Putamen (tissue), 1 donor: Measurements from ENCODE around the gene CCDC7.
A peak's percentile ranks its signal among the peaks of the same experiment; 100 is the strongest.
"Not testable (repeated sequence)": the region's sequence is repeated elsewhere in the genome, so short reads cannot be mapped to it uniquely, and the experiment has no call there.

ENCODE experiments used
- DNase-seq: peaks from one replicate; pipeline ENCODE4 v3.0.0-alpha.2; 2016; ENCODE audit warnings: low spot score

Gene CCDC7

GRCh38 chr10:32445740-32446535 is at the start of gene CCDC7:
TSS of gene CCDC7 (plus strand) at chr10:32446140. CDS start at chr10:32451643, 5,503 bp downstream.
- DNase-seq = peak; percentile 89

DNA sequence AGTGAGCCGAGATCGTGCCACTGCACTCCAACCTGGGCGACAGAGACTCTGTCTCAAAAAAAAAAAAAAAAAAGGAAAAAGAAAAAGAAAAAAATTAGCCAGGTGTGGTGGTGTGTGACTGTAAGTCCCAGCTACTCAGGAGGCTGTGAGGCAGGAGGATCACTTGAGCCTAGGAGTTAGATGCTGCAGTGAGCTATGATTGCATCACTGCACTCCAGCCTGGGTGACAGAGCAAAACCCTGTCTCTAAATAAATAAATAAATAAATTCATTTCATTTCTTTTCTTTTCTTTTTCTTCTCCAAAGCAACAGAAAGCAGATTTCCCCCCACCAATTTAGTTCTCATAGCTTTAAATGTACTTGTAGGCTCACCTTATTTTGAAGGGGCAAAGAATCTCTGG is 48.8 kb upstream of the CCDC7 start:
- not testable (repeated sequence) for DNase-seq

GRCh38 chr10:32399720-32400119 is 46.2 kb upstream of the CCDC7 start:
- DNase-seq = not testable (repeated sequence)

GRCh38 chr10:32400961-32401360 is 45.0 kb upstream of the CCDC7 start:
- DNase-seq = no peak

- DNase-seq = no peak
Observed at GRCh38 chr10:32402499-32402898, 43.4 kb upstream of the CCDC7 start.

DNA sequence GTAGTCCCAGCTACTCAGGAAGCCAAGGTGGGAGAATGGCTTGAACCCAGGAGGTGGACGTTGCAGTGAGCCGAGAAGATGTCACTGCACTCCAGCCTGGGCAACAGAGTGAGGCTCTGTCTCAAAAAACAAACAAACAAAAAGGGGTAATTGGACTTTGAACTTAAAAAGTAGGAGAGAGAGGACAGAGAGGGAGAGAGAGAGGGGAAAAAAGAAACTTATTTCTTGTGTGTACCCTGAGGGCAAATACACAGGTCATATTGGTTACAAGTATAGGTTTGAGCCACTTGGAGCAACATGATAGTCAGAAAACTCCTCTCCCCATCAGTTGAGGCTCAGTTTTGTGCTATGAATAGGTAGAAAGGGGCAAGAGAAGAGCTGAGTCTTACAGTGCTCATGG is 42.8 kb upstream of the CCDC7 start:
- no peak for DNase-seq

- no peak for DNase-seq
Observed at GRCh38 chr10:32408690-32409089, 37.2 kb upstream of the CCDC7 start.

DNA sequence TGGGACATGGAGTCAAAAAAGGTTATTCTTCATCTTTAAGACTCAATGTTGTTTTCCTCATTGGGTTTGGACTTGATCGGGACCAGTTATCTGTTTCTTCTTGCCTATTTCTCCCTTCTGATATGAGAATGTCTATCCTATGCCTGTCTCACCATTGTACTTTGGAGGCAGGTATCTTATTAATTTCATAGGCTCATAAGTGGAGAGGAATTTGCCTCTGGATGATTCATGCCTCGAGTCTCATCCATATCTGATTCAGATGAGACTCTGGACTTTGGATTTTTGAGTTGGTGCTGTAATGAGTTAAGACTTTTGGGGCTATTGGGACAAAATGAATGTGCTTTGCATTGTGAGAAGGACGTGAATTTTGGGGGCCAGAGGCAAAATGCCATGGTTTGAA is 36.2 kb upstream of the CCDC7 start:
- DNase-seq = no peak

- no peak for DNase-seq
Observed at GRCh38 chr10:32410569-32410968, 35.4 kb upstream of the CCDC7 start.

DNA sequence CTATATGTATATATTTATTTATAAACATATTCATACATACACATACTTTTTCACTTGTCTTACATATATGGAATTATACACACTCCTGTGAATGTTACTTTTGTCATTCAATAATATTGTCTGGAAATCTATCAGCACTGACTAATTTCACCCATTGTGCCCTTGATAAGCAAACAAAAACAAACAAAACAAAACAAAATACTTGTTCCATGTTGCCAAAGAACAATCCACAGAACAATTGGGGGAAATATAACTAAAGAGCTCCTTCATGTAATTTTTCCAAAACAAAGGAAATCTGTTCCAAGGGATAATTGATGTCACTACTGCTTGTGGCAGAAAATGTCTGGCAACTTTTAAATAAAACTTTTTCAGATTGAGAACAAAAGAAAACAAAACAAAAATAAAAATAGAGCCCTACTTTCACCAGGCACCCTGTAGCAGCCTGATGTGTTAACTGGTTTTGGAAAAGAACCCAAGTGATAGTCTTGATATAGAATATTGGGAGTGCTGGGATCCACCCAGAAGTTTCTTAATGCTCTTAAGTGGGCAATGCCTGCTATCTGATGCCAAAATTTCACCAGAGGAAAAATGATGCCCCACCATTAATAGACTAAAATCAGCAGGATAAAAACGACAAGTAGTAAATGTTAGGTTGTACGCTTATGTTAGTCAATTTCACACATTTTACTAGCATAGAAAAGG is 34.0 kb upstream of the CCDC7 start:
- DNase-seq = no peak

DNA sequence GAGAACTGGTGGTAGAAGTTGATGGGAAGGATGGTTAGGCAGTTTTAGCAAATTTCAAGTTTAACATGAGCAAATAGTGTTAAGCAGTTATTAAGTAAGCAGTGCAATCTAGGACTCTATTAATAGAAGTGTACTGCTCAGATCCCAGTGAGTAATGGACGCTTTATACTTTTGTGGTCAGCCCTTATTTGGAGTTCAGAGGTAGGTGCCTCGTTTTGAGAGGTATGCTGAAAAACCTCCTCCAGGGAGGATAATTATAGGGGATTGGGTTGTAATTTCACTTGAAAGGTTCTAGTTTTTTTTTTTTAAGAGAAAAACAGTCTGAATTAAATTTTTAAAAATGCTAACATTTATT is 33.5 kb upstream of the CCDC7 start:
- DNase-seq = no peak

DNA sequence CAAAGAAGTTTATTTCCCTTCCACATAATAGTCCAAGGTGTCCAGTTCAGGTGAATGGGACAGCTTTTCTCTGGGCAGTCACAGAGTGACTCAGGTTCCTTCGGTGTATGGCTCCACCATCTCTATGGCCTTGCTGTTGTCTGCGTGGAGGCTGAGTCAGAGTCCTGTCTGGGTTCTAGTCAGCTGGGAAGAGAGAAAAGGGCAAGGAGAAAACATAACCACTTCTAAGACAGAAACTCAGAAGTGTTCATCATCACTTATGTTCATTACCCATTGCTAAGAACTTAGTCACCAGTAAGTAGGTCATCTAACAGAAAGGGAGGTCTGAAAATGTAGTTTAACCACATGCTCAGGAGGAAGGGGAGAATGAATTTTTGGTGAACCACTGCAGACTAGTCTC is 32.4 kb upstream of the CCDC7 start:
- no peak for DNase-seq

- no peak for DNase-seq
Observed at GRCh38 chr10:32415361-32415760, 30.6 kb upstream of the CCDC7 start.

DNA sequence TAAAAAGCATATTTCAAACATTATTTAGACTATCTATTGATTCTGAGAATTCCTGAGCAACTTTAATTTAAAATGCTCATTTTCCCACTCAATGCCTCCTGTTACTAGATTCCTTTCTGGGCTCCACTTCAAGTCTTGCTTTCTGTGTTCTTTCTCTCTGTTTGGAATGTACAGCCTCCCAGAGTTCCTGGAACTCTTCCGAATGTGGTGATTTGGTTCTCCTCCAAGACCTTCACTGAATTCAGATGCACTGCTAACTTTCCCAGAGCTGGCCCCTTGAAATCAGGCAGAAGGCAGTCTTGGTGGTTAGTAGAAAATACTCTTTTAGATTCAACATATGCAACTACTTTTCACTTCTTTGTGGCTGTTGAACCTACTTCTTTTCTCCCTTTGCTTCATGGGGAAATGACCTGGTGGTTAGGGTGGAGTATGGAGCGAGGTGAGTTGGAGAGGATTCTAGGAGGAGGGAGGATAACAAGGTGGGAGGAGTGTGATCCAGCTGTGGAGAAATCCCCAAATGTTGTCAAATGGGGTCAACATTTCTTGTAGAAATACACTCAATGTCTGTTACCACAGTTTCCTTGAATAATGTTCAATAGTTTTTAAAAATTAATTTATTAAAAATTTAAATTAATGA is 27.9 kb upstream of the CCDC7 start:
- DNase-seq = peak; percentile 18

- DNase-seq = no peak
Observed at GRCh38 chr10:32418572-32418971, 27.4 kb upstream of the CCDC7 start.

GRCh38 chr10:32419615-32420014 is 26.3 kb upstream of the CCDC7 start:
- DNase-seq = no peak

GRCh38 chr10:32426186-32426585 is 19.8 kb upstream of the CCDC7 start:
- DNase-seq = no peak

DNA sequence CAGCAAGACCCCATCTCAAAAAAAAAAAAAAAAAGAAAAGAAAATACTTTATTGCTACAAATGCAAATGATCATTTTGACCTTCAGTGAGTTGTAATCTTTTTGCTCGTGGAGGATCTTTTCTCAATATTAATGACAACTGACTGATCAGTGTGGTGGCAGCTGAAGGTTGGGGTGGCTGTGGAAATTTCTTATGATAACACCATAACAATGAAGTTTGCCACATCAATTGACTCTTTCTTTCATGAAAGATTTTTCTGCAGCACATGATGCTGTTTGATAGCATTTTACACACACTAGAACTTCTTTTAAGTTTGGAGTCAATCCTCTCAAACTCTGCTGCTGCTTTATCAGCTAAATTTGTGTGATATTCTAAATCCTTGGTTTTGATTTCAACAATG is 12.4 kb upstream of the CCDC7 start:
- no peak for DNase-seq

DNA sequence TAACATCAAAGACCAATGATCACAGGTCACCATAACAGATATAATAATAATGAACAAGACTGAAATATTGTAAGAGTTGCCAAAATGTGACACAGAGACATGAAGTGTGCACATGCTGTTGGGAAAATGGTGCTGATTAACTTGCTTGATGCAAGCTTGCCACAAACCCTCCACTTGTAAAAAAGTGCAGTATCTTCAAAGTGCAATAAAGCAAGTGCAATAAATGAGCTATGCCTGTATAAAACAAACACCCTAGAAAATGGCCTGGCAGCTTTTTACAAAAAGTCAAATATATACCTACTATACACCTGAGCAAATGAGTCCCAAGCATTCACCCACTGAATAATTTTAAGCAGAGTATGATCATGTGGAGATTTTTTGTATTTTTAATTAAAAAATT is 9.7 kb upstream of the CCDC7 start:
- no peak for DNase-seq

GRCh38 chr10:32437334-32437733 is 8.6 kb upstream of the CCDC7 start:
- no peak for DNase-seq

DNA sequence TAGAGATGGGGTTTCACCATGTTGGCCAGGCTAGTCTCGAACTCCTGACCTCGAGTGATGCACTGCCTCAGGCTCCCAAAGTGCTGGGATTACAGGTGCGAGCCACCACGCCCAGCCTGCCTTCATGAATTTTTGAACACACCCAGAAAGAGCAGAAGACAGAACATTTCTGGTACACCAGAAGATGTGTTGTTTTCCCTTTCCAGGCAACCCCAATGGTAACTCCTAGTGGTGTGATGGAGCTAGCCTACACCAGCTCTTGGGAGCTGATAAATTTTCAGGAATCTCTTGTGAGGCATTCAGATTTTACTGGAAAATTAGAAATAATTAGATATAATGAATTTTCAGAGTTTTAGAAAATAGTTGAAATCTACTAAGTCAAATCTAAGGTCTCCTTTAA is 904 bp upstream of the CCDC7 start:
- no peak for DNase-seq

- peak; percentile 39 for DNase-seq
Observed at GRCh38 chr10:32446536-32447406, 831 bp downstream of the CCDC7 start.
